HFF-Myc (cell line): ENCODE measurements around the gene MAPK6.
"Not testable (repeated sequence)": the region's sequence is repeated elsewhere in the genome, so short reads cannot be mapped to it uniquely, and the experiment has no call there.

Experiments used
- DNase-seq: peaks from one replicate; pipeline ENCODE4 v3.0.0-alpha.2; 2011; ENCODE audit warnings: low read depth; ENCODE audit errors: extremely low read depth
- H3K4me3 ChIP-seq: replicated peaks from 2 replicates; pipeline ENCODE4 v1.5.1; 2011; ENCODE audit warnings: low read depth, mild to moderate bottlenecking, control low read depth, low read length
- TF ChIP-seq, protein P1 (sequence below): IDR thresholded peaks from 2 replicates; pipeline ENCODE4 v1.5.1; 2012; ENCODE audit warnings: mild to moderate bottlenecking, low read depth, low read length, control low read depth; ENCODE audit errors: missing control alignments

Gene MAPK6

DNA sequence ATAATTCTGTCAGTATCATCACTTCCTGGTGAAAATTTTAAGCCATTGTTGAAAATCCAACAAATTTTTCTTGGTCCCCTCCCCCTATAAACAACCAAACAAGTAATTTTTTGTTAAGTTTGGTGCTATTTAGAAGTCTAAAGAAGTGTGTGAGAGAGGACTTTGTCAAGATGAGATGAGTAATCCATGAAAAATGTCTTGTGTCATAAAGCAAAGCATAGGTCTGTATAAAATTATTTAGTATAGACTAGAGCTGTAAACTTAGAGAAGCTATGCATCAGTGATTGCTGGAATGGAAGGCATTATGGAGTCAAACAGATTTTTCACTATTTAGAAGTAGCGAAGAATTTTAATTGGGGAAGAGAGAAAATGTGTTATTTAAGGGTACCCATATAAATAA lies 31.4 kb downstream of the MAPK6 start:
- no peak for DNase-seq
- TF ChIP-seq, protein P1, sequence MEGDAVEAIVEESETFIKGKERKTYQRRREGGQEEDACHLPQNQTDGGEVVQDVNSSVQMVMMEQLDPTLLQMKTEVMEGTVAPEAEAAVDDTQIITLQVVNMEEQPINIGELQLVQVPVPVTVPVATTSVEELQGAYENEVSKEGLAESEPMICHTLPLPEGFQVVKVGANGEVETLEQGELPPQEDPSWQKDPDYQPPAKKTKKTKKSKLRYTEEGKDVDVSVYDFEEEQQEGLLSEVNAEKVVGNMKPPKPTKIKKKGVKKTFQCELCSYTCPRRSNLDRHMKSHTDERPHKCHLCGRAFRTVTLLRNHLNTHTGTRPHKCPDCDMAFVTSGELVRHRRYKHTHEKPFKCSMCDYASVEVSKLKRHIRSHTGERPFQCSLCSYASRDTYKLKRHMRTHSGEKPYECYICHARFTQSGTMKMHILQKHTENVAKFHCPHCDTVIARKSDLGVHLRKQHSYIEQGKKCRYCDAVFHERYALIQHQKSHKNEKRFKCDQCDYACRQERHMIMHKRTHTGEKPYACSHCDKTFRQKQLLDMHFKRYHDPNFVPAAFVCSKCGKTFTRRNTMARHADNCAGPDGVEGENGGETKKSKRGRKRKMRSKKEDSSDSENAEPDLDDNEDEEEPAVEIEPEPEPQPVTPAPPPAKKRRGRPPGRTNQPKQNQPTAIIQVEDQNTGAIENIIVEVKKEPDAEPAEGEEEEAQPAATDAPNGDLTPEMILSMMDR: no peak
- H3K4me3 ChIP-seq: no peak overlapping the region

DNA sequence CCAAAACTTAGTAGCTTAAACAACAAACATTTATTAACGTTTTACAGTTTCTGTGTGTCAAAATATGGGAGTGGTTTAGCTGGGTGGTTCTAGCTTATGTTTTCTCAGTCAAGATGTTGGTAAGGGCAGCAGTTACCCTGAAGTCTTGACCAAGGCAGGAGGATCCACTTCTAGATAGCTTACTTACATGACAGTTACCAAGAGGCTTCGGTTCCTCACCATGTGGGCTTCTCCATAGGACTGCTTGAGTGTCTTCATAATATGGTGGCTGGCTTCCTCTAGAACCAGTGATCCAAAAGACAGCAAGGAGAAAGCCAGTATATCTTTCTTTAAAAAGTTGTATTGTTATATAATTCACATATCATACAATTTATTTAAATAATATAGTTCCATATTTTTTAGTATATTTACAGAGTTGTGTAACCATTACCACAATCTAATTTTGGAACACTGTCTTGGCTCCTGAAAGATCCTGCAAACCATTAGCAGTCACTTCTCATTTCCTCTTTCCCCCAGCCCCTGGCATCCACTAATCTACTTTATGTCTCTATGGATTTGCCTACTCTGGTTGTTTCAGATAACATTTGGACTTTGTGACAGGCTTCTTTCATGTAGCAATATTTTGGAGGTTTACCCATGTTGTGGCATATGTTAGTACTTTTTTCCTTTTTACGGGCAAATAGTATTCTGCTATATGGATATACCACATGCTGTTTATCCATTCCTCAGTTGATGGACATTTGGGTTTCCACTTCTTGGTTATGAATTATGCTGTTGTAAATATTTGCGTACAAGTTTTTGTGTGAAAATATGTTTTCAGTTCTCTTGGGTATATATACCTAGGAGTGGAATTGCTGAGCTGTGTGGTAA lies 33.3 kb downstream of the MAPK6 start:
- DNase-seq: no peak
- TF ChIP-seq, protein P1: no peak

DNA sequence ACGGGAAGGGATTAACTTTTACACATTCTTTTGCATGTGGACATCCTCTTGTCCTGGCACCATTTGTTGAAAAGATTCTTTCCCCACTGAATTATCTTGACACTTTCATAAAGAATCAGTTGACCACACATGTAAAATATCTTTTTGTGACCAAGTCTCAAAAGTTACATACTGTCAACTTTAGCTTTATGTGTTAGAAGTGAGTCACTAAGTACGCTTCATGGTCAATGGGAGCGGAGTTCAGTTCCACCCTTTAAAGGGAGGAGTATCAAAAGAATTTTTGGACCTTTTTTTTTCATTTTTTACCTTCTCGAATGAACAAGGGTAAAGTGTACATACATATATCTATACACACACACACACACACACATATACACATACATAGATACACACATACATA lies 35.4 kb downstream of the MAPK6 start:
- TF ChIP-seq, protein P1: no peak
- DNase-seq: no peak

More for the DNA sequence above, 33.3 kb downstream of the MAPK6 start:
- no peak overlapping the region for H3K4me3 ChIP-seq

DNA sequence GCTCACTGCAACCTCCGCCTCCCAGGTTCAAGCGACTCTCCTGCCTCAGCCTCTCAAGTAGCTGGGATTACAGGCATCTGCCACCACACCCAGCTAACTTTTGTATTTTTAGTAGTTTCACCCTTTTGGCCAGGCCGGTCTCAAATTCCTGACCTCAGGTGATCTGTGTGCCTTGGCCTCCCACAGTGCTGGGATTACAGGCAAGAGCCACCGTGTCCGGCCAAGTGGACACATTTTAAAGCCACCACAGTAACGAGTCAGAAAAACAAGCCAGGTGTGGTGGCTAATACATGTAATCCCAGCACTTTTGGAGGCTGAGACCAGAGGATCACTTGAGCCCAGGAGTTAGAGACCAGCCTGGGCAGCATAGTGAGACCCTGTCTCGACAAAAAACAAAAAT lies 35.8 kb downstream of the MAPK6 start:
- DNase-seq, H3K4me3 ChIP-seq: not testable (repeated sequence)

More for the DNA sequence above, 35.4 kb downstream of the MAPK6 start:
- no peak overlapping the region for H3K4me3 ChIP-seq

DNA sequence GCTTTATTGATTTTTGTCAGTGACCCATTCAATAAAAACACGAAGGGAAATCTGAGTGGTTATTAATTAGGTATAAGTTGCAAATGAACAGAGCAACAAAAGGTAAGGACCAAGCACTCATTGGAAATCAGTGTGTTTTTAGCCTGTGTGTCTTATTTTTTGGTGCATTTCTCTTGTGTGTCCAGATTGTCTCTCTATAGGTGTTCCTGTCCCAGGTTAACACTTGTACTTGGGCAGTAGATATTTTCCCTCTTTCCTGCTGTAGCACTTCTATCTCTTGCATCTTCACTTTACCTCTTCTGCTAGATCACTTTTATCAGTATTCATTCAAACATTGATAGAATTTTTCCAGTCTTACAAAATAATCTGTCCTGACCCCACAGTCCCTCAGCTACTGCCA lies 37.0 kb downstream of the MAPK6 start:
- DNase-seq: no peak
- TF ChIP-seq, protein P1: no peak
- H3K4me3 ChIP-seq: no peak overlapping the region

DNA sequence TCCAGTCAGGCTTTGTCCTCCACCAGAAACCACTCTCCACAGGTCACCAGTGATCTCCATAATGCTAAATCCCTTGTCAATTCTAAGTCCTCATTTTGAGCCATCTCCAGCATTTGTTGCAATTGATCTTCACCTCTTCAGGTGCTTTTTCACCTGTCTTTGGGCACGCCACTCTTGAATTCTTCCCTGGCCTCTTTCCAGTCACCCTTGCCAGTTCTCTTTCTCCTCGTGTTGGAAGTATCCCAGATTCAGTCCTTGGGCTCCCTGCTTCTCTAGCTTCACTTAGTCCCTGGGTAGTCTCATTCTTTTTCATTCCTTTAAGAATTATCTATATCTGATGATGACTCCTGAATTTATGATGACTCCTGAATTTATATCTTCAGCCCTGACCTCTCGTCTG lies 37.5 kb downstream of the MAPK6 start:
- H3K4me3 ChIP-seq: no peak overlapping the region
- no peak for DNase-seq
- TF ChIP-seq, protein P1: no peak

DNA sequence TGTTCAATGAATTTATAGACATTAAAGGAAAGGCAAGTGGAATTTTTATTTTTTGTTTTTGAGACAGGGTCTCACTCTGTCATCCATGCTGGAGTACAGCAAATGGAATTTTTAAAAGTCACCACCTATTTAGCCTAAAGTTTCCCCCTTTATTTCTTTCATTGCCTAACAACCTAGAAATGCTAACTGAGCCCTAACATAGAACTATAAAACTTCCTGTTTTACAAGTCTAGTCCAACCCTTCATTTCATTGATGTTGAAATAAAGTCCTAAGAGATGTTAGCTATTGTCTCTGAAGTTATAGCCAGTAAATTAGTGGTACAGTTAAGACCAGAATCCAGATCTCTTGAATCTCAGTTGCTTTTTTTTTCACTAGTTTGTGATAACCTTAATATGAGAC lies 39.0 kb downstream of the MAPK6 start:
- TF ChIP-seq, protein P1: no peak
- DNase-seq: no peak
- H3K4me3 ChIP-seq: no peak overlapping the region
